ENCODE data around the gene GPR179.
"Not testable (repeated sequence)": the region's sequence is repeated elsewhere in the genome, so short reads cannot be mapped to it uniquely, and the experiment has no call there.

- TF ChIP-seq CTCF, POLR2A (IDR thresholded peaks at IDR 0.05): not testable (repeated sequence)
Measured at GRCh38 chr17:38296834-38297517, 46.8 kb downstream of the GPR179 start, which contains the start of gene MRPL45.
